Neural cell (in vitro differentiated cells): ENCODE results near the gene METTL8. TPM values are rescaled to one million over a fixed set of nuclear protein-coding genes. Genes with fewer than 3 reads are reported as not detected.

Experiments
- H2AFZ ChIP-seq: fragments of 200-600, 300-800 bp; sonication (generic), shearing (Covaris generic); 2 replicates; pipeline ENCODE4 v1.6.0; 2014; ENCODE audit warnings: low read depth, mild to moderate bottlenecking, antibody characterized with exemption, low read length, moderate library complexity
- H3F3A ChIP-seq: fragments of 200-600 bp; shearing (Covaris generic); 2 replicates; pipeline ENCODE4 v1.6.1; 2016; ENCODE audit warnings: mild to moderate bottlenecking, moderate library complexity, mixed read lengths, antibody characterized with exemption, low read length; ENCODE audit not compliant: insufficient read depth, poor library complexity, severe bottlenecking
- H3K27ac ChIP-seq: fragments of 200-600, 300-800 bp; sonication (generic), shearing (Covaris generic); 2 replicates; pipeline ENCODE4 v1.5.1; 2014; ENCODE audit warnings: mild to moderate bottlenecking, low read length, moderate library complexity
- H3K27me3 ChIP-seq: fragments of 300-800, 200-600 bp; sonication (generic), shearing (Covaris generic); 2 replicates; pipeline ENCODE4 v1.6.0; 2014; ENCODE audit warnings: mild to moderate bottlenecking, low read depth, low read length, moderate library complexity; ENCODE audit not compliant: insufficient read depth
- H3K36me3 ChIP-seq: fragments of 300-800, 200-600 bp; sonication (generic), shearing (Covaris generic); 2 replicates; pipeline ENCODE4 v1.5.1; 2014; ENCODE audit warnings: mild to moderate bottlenecking, antibody characterized with exemption, low read length, moderate library complexity; ENCODE audit not compliant: insufficient read depth
- H3K4me2 ChIP-seq: fragments of 300-800, 200-600 bp; sonication (generic), shearing (Covaris generic); 2 replicates; pipeline ENCODE4 v1.6.0; 2014; ENCODE audit warnings: mild to moderate bottlenecking, low read length
- H3K4me3 ChIP-seq: fragments of 300-800, 200-600 bp; sonication (generic), shearing (Covaris generic); 2 replicates; pipeline ENCODE4 v1.5.1; 2014; ENCODE audit warnings: mild to moderate bottlenecking, low read length, moderate library complexity
- H3K79me2 ChIP-seq: fragments of 200-600 bp; shearing (Covaris generic); replicated peaks from 2 replicates; pipeline ENCODE4 v1.6.0; 2014; ENCODE audit warnings: mild to moderate bottlenecking, low read length, moderate library complexity; ENCODE audit not compliant: insufficient read depth
- H3K9ac ChIP-seq: fragments of 300-800, 200-600 bp; sonication (generic), shearing (Covaris generic); 2 replicates; pipeline ENCODE4 v1.6.1; 2016; ENCODE audit warnings: mild to moderate bottlenecking, low read length, mixed read lengths
- H3K9me2 ChIP-seq: fragments of 200-600 bp; shearing (Covaris generic); 2 replicates; pipeline ENCODE4 v1.6.1; 2016; ENCODE audit warnings: mild to moderate bottlenecking, low read length, mixed read lengths; ENCODE audit not compliant: insufficient read depth
- H3K9me3 ChIP-seq: fragments of 200-600, 300-800 bp; sonication (generic), shearing (Covaris generic); 2 replicates; pipeline ENCODE4 v1.6.1; 2016; ENCODE audit warnings: mild to moderate bottlenecking, mixed run types, low read length, moderate library complexity, mixed read lengths
- H4K20me1 ChIP-seq: fragments of 200-600 bp; shearing (Covaris generic); 2 replicates; pipeline ENCODE4 v1.6.1; 2016; ENCODE audit warnings: mild to moderate bottlenecking, mixed run types; ENCODE audit not compliant: insufficient read depth
- CTCF ChIP-seq: fragments of 450-650 bp; IDR thresholded peaks from 2 replicates; pipeline ENCODE4 v1.5.1; 2014; ENCODE audit warnings: antibody characterized with exemption, mild to moderate bottlenecking, moderate library complexity; ENCODE audit not compliant: poor library complexity, severe bottlenecking
- EP300 ChIP-seq: fragments of 450-650 bp; conservative IDR thresholded peaks from 2 replicates; pipeline ENCODE4 v1.6.1; 2014; ENCODE audit warnings: antibody characterized with exemption, mild to moderate bottlenecking, moderate library complexity; ENCODE audit not compliant: poor library complexity, severe bottlenecking
- EZH2 ChIP-seq: fragments of 200-600, 300-800 bp; shearing (Covaris generic), sonication (generic); IDR thresholded peaks from 2 replicates; pipeline ENCODE4 v1.6.1; 2014; ENCODE audit warnings: antibody characterized with exemption, low read length, borderline replicate concordance, mild to moderate bottlenecking; ENCODE audit not compliant: insufficient read depth, poor library complexity, severe bottlenecking
- MXI1 ChIP-seq: fragments of 450-650 bp; conservative IDR thresholded peaks from 2 replicates; pipeline ENCODE4 v1.6.1; 2014; ENCODE audit warnings: antibody characterized with exemption, mild to moderate bottlenecking; ENCODE audit not compliant: poor library complexity, severe bottlenecking
- POLR2AphosphoS5 ChIP-seq: IDR thresholded peaks from 2 replicates; pipeline ENCODE4 v1.6.1; 2012
- RAD21 ChIP-seq: fragments of 450-650 bp; conservative IDR thresholded peaks from 2 replicates; pipeline ENCODE4 v1.6.1; 2014; ENCODE audit warnings: antibody characterized with exemption, mild to moderate bottlenecking, moderate library complexity
- SMC3 ChIP-seq: fragments of 450-650 bp; conservative IDR thresholded peaks from 2 replicates; pipeline ENCODE4 v1.6.1; 2014; ENCODE audit warnings: antibody characterized with exemption, mild to moderate bottlenecking, moderate library complexity; ENCODE audit not compliant: poor library complexity
- TAF1 ChIP-seq: IDR thresholded peaks from 2 replicates; pipeline ENCODE4 v1.6.1; 2012; ENCODE audit warnings: low read depth
- polyA plus RNA-seq: library from polyadenylated mRNA; depleted of rRNA; stranded (reverse); fragments of >200 nt; gene quantifications from 2 replicates; pipeline ENCODE4 v1.2.3, GENCODE V29; 2014
- TF ChIP-seq, protein P1 (sequence below): IDR thresholded peaks from 2 replicates; pipeline ENCODE4 v1.6.1; 2012; ENCODE audit warnings: borderline replicate concordance

The METTL8 gene
- polyA plus RNA-seq, 1 donor from 2014 or later, result 13.7 TPM

- H3K27ac ChIP-seq, result no peak overlapping the region
- H2AFZ ChIP-seq, result no peak overlapping the region
- H3K4me2 ChIP-seq, result no peak overlapping the region
- H3F3A ChIP-seq, result no peaks in the 10 kb centered on the region
- no peaks in the 10 kb centered on the region for H4K20me1 ChIP-seq
- H3K79me2 ChIP-seq, result no peaks in the 10 kb centered on the region
- TF ChIP-seq, protein P1, sequence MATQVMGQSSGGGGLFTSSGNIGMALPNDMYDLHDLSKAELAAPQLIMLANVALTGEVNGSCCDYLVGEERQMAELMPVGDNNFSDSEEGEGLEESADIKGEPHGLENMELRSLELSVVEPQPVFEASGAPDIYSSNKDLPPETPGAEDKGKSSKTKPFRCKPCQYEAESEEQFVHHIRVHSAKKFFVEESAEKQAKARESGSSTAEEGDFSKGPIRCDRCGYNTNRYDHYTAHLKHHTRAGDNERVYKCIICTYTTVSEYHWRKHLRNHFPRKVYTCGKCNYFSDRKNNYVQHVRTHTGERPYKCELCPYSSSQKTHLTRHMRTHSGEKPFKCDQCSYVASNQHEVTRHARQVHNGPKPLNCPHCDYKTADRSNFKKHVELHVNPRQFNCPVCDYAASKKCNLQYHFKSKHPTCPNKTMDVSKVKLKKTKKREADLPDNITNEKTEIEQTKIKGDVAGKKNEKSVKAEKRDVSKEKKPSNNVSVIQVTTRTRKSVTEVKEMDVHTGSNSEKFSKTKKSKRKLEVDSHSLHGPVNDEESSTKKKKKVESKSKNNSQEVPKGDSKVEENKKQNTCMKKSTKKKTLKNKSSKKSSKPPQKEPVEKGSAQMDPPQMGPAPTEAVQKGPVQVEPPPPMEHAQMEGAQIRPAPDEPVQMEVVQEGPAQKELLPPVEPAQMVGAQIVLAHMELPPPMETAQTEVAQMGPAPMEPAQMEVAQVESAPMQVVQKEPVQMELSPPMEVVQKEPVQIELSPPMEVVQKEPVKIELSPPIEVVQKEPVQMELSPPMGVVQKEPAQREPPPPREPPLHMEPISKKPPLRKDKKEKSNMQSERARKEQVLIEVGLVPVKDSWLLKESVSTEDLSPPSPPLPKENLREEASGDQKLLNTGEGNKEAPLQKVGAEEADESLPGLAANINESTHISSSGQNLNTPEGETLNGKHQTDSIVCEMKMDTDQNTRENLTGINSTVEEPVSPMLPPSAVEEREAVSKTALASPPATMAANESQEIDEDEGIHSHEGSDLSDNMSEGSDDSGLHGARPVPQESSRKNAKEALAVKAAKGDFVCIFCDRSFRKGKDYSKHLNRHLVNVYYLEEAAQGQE, result no peak
- TF ChIP-seq TAF1, result no peak
- no peaks in the 10 kb centered on the region for H3K9me2 ChIP-seq
- no peaks in the 10 kb centered on the region for H3K9me3 ChIP-seq
- H3K9ac ChIP-seq, result no peak overlapping the region
- no peak overlapping the region for H3K4me3 ChIP-seq
- H3K36me3 ChIP-seq, result no peaks in the 10 kb centered on the region
- H3K27me3 ChIP-seq, result no peaks in the 10 kb centered on the region
Observed at GRCh38 chr2:171348056-171348455, 85.7 kb downstream of the METTL8 start.

DNA sequence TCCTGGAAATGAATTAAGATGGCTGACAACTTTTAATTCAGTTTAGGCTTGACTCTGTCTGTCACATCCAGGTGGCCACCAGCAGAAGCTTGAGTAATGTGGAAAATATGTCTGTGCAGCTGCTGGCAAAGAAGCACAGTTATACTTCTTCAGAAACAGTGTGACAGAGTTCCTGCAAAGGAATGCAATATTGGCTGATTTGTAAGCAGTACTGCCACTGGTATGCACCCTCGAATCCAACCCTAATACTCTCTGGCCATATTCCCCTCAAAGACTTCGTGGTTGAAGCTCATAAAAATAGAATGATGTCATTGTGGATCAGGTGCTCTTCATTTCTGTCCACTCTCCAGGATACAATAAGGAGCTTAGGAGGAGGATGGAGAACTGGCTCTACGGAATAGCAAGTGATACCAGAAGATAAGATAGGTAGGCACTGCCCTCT lies 86.2 kb downstream of the METTL8 start:
- Histone ChIP-seq H3K4me3 (no peak overlapping the region), H3K27ac (no peak overlapping the region), H3K9me3 (no peaks in the 10 kb centered on the region), H3F3A (no peaks in the 10 kb centered on the region), H4K20me1 (no peaks in the 10 kb centered on the region), H3K9ac (no peak overlapping the region), H3K79me2 (no peaks in the 10 kb centered on the region), H3K36me3 (no peaks in the 10 kb centered on the region), H3K4me2 (no peak overlapping the region), H3K27me3 (no peaks in the 10 kb centered on the region), H2AFZ (no peak overlapping the region), H3K9me2 (no peaks in the 10 kb centered on the region)
- TF ChIP-seq CTCF, result no peak
- TF ChIP-seq RAD21, result no peak
- no peak for TF ChIP-seq EP300
- TF ChIP-seq MXI1, result no peak
- TF ChIP-seq SMC3, result no peak
- TF ChIP-seq, protein P1, result no peak
- no peak for TF ChIP-seq TAF1
- no peak for TF ChIP-seq POLR2AphosphoS5
- no peak for TF ChIP-seq EZH2
